ENCODE data around the gene GJA9. TPM values are rescaled to one million over a fixed set of nuclear protein-coding genes. Genes with fewer than 3 reads are reported as not detected.

The GJA9 gene
- total RNA-seq, 4 donors from 2014 or later: not detected

GRCh38 chr1:38865112-38865715 lies 16.2 kb downstream of the GJA9 start:
- ATAC-seq (ENCODE audit: low FRiP score): no peak
- no peak for TF ChIP-seq CTCF (IDR thresholded peaks at IDR 0.05)
- DNase-seq (ENCODE audit: low spot score): no peak

- DNase-seq (ENCODE audit: low spot score): no peak
- TF ChIP-seq CTCF (IDR thresholded peaks at IDR 0.05): no peak
Measured at GRCh38 chr1:38860454-38860795, 21.0 kb downstream of the GJA9 start.

GRCh38 chr1:38859561-38860453 lies 21.6 kb downstream of the GJA9 start, which contains the start of gene RRAGC:
TSS of gene RRAGC (minus strand) at chr1:38859772. CDS start at chr1:38859646, 126 bp downstream.
- no peak for TF ChIP-seq CTCF (IDR thresholded peaks at IDR 0.05)
- DNase-seq (ENCODE audit: low spot score): peak; percentile 99
- ATAC-seq (ENCODE audit: low FRiP score): peak; percentile 96

More at GRCh38 chr1:38860454-38860795, 21.0 kb downstream of the GJA9 start:
- no peak for ATAC-seq (ENCODE audit: low FRiP score)

GRCh38 chr1:38858833-38859560 lies 22.4 kb downstream of the GJA9 start:
- TF ChIP-seq CTCF (IDR thresholded peaks at IDR 0.05): no peak
- ATAC-seq (ENCODE audit: low FRiP score): peak; percentile 78
- DNase-seq (ENCODE audit: low spot score): peak; percentile 61

- TF ChIP-seq CTCF (IDR thresholded peaks at IDR 0.05): no peak
- DNase-seq (ENCODE audit: low spot score) (no peak), ATAC-seq (ENCODE audit: low FRiP score) (no peak)
Measured at GRCh38 chr1:38852780-38853179, 28.6 kb downstream of the GJA9 start.

- ATAC-seq (ENCODE audit: low FRiP score) (no peak), DNase-seq (ENCODE audit: low spot score) (no peak)
- no peak for TF ChIP-seq CTCF (IDR thresholded peaks at IDR 0.05)
Measured at GRCh38 chr1:38848071-38848470, 33.3 kb downstream of the GJA9 start.

Measured in omental fat pad (tissue), 4 donors.